GM20000 (cell line): ENCODE data around the gene POLR2J3.
"Not testable (repeated sequence)": the region's sequence is repeated elsewhere in the genome, so short reads cannot be mapped to it uniquely, and the experiment has no call there.

Source experiments
- DNase-seq: peaks from one replicate; pipeline ENCODE4 v3.0.0; 2012; ENCODE audit warnings: low spot score

Gene POLR2J3

GRCh38 chr7:102592477-102593019 is 20.2 kb upstream of the POLR2J3 start:
- DNase-seq, result not testable (repeated sequence)

- DNase-seq, result not testable (repeated sequence)
Observed at GRCh38 chr7:102589857-102590256, 17.5 kb upstream of the POLR2J3 start.

GRCh38 chr7:102583495-102583894 is 11.1 kb upstream of the POLR2J3 start:
- DNase-seq, result not testable (repeated sequence)

- DNase-seq, result not testable (repeated sequence)
Observed at GRCh38 chr7:102581722-102582121, 9.3 kb upstream of the POLR2J3 start.

- not testable (repeated sequence) for DNase-seq
Observed at GRCh38 chr7:102578486-102578885, 6.1 kb upstream of the POLR2J3 start.

- DNase-seq, result not testable (repeated sequence)
Observed at GRCh38 chr7:102577315-102578240, 5.2 kb upstream of the POLR2J3 start.

GRCh38 chr7:102576363-102576762 is 4.0 kb upstream of the POLR2J3 start:
- DNase-seq, result not testable (repeated sequence)

GRCh38 chr7:102574607-102575006 is 2.2 kb upstream of the POLR2J3 start:
- not testable (repeated sequence) for DNase-seq

GRCh38 chr7:102568620-102569019 is 3.8 kb downstream of the POLR2J3 start:
- DNase-seq, result not testable (repeated sequence)

- not testable (repeated sequence) for DNase-seq
Observed at GRCh38 chr7:102550808-102551422, 21.5 kb downstream of the POLR2J3 start, which contains the start of gene SPDYE2. SPDYE2 (plus strand) TSS chr7:102551226; CDS start chr7:102553256, 2,030 bp downstream.

- DNase-seq, result not testable (repeated sequence)
Observed at GRCh38 chr7:102546353-102546752, 26.0 kb downstream of the POLR2J3 start.

GRCh38 chr7:102545288-102545687 is 27.1 kb downstream of the POLR2J3 start:
- DNase-seq, result not testable (repeated sequence)

- DNase-seq, result not testable (repeated sequence)
Observed at GRCh38 chr7:102544372-102544771, 28.0 kb downstream of the POLR2J3 start.

GRCh38 chr7:102543596-102543995 is 28.8 kb downstream of the POLR2J3 start, which contains the start of gene UPK3BL2:
UPK3BL2 (minus strand) TSS chr7:102543696; CDS start chr7:102543636, 60 bp downstream.
- DNase-seq, result not testable (repeated sequence)

- DNase-seq, result not testable (repeated sequence)
Observed at GRCh38 chr7:102542771-102543170, 29.6 kb downstream of the POLR2J3 start.

- DNase-seq, result not testable (repeated sequence)
Observed at GRCh38 chr7:102542083-102542482, 30.3 kb downstream of the POLR2J3 start.

GRCh38 chr7:102540604-102541003 is 31.8 kb downstream of the POLR2J3 start:
- not testable (repeated sequence) for DNase-seq

- DNase-seq, result not testable (repeated sequence)
Observed at GRCh38 chr7:102535062-102535615, 37.2 kb downstream of the POLR2J3 start.

GRCh38 chr7:102532127-102532526 is 40.3 kb downstream of the POLR2J3 start:
- DNase-seq, result not testable (repeated sequence)

- DNase-seq, result not testable (repeated sequence)
Observed at GRCh38 chr7:102531583-102531982, 40.8 kb downstream of the POLR2J3 start.
